AG09319 (cell line): Measurements from ENCODE around the gene DMAC2.
"Not testable (repeated sequence)": the region's sequence is repeated elsewhere in the genome, so short reads cannot be mapped to it uniquely, and the experiment has no call there.

Source experiments
- DNase-seq: peaks from one replicate; pipeline ENCODE4 v3.0.0-alpha.2; 2010; ENCODE audit warnings: low read depth; ENCODE audit errors: extremely low read depth
- CTCF ChIP-seq: IDR thresholded peaks from 2 replicates; pipeline ENCODE4 v1.5.1; 2011; ENCODE audit warnings: low read depth, mild to moderate bottlenecking, inconsistent platforms, low read length, moderate library complexity

Gene DMAC2

GRCh38 chr19:41439441-41440222, at the start of gene DMAC2:
Gene DMAC2, minus strand, starts transcription at chr19:41439912. Its CDS starts 13 bp downstream, at chr19:41439899.
- TF ChIP-seq CTCF: peak; percentile 46

GRCh38 chr19:41486953-41487352, 47.2 kb upstream of the DMAC2 start:
- not testable (repeated sequence) for DNase-seq

More at GRCh38 chr19:41439441-41440222, at the start of gene DMAC2:
- peak; percentile 88 for DNase-seq

GRCh38 chr19:41484822-41485221, 45.1 kb upstream of the DMAC2 start:
- no peak for DNase-seq
- TF ChIP-seq CTCF: no peak

- no peak for DNase-seq
- no peak for TF ChIP-seq CTCF
Observed at GRCh38 chr19:41480336-41480735, 40.6 kb upstream of the DMAC2 start.

- no peak for DNase-seq
- TF ChIP-seq CTCF: no peak
Observed at GRCh38 chr19:41479757-41480191, 40.1 kb upstream of the DMAC2 start.

GRCh38 chr19:41478875-41479756, 39.4 kb upstream of the DMAC2 start:
- no peak for TF ChIP-seq CTCF
- no peak for DNase-seq

- no peak for DNase-seq
- TF ChIP-seq CTCF: no peak
Observed at GRCh38 chr19:41478171-41478570, 38.5 kb upstream of the DMAC2 start.
